A549 treated with ZK216348 at 1 μM for 4 hours (cell line): ENCODE results near the gene OR1K1. TPM values are rescaled to one million over a fixed set of nuclear protein-coding genes. Genes with fewer than 3 reads are reported as not detected.

Experiments
- total RNA-seq: library from RNA; stranded (reverse); fragments of 200-300 nt; extraction: Qiagen RNA extraction; gene quantifications from 5 replicates; pipeline ENCODE4 v1.2.3, GENCODE V29; 2022; ENCODE audit warnings: low read depth

The OR1K1 gene, protein sequence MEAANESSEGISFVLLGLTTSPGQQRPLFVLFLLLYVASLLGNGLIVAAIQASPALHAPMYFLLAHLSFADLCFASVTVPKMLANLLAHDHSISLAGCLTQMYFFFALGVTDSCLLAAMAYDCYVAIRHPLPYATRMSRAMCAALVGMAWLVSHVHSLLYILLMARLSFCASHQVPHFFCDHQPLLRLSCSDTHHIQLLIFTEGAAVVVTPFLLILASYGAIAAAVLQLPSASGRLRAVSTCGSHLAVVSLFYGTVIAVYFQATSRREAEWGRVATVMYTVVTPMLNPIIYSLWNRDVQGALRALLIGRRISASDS
- not detected in 5 replicates for total RNA-seq

DNA sequence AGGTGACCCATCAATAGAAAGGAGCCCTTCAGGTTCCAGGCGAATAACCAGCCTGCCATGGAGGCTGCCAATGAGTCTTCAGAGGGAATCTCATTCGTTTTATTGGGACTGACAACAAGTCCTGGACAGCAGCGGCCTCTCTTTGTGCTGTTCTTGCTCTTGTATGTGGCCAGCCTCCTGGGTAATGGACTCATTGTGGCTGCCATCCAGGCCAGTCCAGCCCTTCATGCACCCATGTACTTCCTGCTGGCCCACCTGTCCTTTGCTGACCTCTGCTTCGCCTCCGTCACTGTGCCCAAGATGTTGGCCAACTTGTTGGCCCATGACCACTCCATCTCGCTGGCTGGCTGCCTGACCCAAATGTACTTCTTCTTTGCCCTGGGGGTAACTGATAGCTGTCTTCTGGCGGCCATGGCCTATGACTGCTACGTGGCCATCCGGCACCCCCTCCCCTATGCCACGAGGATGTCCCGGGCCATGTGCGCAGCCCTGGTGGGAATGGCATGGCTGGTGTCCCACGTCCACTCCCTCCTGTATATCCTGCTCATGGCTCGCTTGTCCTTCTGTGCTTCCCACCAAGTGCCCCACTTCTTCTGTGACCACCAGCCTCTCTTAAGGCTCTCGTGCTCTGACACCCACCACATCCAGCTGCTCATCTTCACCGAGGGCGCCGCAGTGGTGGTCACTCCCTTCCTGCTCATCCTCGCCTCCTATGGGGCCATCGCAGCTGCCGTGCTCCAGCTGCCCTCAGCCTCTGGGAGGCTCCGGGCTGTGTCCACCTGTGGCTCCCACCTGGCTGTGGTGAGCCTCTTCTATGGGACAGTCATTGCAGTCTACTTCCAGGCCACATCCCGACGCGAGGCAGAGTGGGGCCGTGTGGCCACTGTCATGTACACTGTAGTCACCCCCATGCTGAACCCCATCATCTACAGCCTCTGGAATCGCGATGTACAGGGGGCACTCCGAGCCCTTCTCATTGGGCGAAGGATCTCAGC lies at the start of gene OR1K1:
Gene OR1K1, plus strand, starts transcription at position 58 of the 995 bp plus-strand sequence. Its CDS starts 0 bp downstream, at position 58.

DNA sequence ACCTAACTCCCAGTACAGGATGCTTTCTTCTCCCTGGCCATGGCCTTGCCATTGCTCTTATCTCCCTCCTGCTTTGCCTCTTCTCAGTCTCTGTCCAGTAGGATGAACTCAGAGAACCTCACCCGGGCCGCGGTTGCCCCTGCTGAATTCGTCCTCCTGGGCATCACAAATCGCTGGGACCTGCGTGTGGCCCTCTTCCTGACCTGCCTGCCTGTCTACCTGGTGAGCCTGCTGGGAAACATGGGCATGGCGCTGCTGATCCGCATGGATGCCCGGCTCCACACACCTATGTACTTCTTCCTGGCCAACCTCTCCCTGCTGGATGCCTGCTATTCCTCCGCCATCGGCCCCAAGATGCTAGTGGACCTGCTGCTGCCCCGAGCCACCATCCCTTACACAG lies 11.1 kb upstream of the OR1K1 start, which contains the start of gene OR5C1:
Gene OR5C1, plus strand, starts transcription at position 103 of the 400 bp plus-strand sequence. Its CDS starts 0 bp downstream, at position 103.

Other genes starting within 250 kb of the OR1K1 start
- gene OR1N2, start 247.0 kb upstream of the OR1K1 start, total RNA-seq: not detected in 5 replicates
- not detected in 5 replicates for gene OR1L8, start 216.7 kb upstream of the OR1K1 start, total RNA-seq
- gene OR1Q1, start 185.4 kb upstream of the OR1K1 start, total RNA-seq: 0.15 TPM in 1 of 5 replicates, not detected in the others
- not detected in 5 replicates for gene OR1B1, start 142.5 kb upstream of the OR1K1 start, total RNA-seq
- gene OR1L1, start 138.4 kb upstream of the OR1K1 start, total RNA-seq: not detected in 5 replicates
- not detected in 5 replicates for gene OR1L3, start 125.0 kb upstream of the OR1K1 start, total RNA-seq
- not detected in 5 replicates for gene OR1L4, start 76.1 kb upstream of the OR1K1 start, total RNA-seq
- not detected in 5 replicates for gene OR1L6, start 57.8 kb upstream of the OR1K1 start, total RNA-seq
- gene OR5C1, start 11.2 kb upstream of the OR1K1 start, total RNA-seq: not detected in 5 replicates
- 14.1 to 21.2 TPM (median 17.4 TPM) in 5 replicates for gene PDCL, start 28.5 kb downstream of the OR1K1 start, total RNA-seq
- 14.8 to 26.0 TPM (median 18.3 TPM) in 5 replicates for gene RC3H2, start 105.2 kb downstream of the OR1K1 start, total RNA-seq
- gene ZBTB6, start 113.2 kb downstream of the OR1K1 start, total RNA-seq: 3.1 to 7.5 TPM (median 5.4 TPM) in 5 replicates
- gene ZBTB26, start 131.4 kb downstream of the OR1K1 start, total RNA-seq: 1.8 to 2.7 TPM (median 2.3 TPM) in 5 replicates
- 11.6 to 15.3 TPM (median 15.1 TPM) in 5 replicates for gene RABGAP1, start 140.9 kb downstream of the OR1K1 start, total RNA-seq
- gene GPR21, start 233.5 kb downstream of the OR1K1 start, total RNA-seq: not detected in 5 replicates